RWPE1 (cell line): ENCODE data around the gene C11orf91.

ENCODE experiments used
- CTCF ChIA-PET: fragments of 350-600 bp; sonication (Branson Sonifier 250); formaldehyde crosslinking; extraction: SDS; loops from one replicate; lab custom pipeline; 2021; lab: Yijun Ruan, JAX
- POLR2A ChIA-PET: fragments of 400-600 bp; formaldehyde crosslinking; extraction: SDS; loops from one replicate; lab custom pipeline; 2020; ENCODE audit warnings: antibody characterized with exemption; ENCODE audit not compliant: low non-redundant PET; lab: Yijun Ruan, JAX
- DNase-seq: peaks from one replicate; pipeline ENCODE4 v3.0.0; 2012; ENCODE audit warnings: low spot score
- H3K27ac ChIP-seq: fragments of 450-650 bp; 2 replicates; pipeline ENCODE4 v1.5.1; 2017
- CTCF ChIP-seq: fragments of 450-650 bp; conservative IDR thresholded peaks from 2 replicates; pipeline ENCODE4 v1.5.1; 2017; ENCODE audit warnings: low read depth, mild to moderate bottlenecking

C11orf91 gene

GRCh38 chr11:33704240-33705002, 3.8 kb upstream of the C11orf91 start:
- ChIA-PET CTCF (no interaction called here), POLR2A (no interaction called here)
- no peak for TF ChIP-seq CTCF
- DNase-seq, result no peak
- peak overlapping the region; percentile 85 for H3K27ac ChIP-seq

GRCh38 chr11:33703788-33704187, 3.2 kb upstream of the C11orf91 start:
- TF ChIP-seq CTCF, result no peak
- no peak for DNase-seq
- POLR2A ChIA-PET, result no interaction called here
- H3K27ac ChIP-seq, result peak overlapping the region; percentile 85
- CTCF ChIA-PET, result no interaction called here

- CTCF ChIA-PET, result no interaction called here
- TF ChIP-seq CTCF, result no peak
- POLR2A ChIA-PET, result no interaction called here
- DNase-seq, result no peak
- peak overlapping the region; percentile 85 for H3K27ac ChIP-seq
Observed at GRCh38 chr11:33703234-33703633, 2.6 kb upstream of the C11orf91 start.

DNA sequence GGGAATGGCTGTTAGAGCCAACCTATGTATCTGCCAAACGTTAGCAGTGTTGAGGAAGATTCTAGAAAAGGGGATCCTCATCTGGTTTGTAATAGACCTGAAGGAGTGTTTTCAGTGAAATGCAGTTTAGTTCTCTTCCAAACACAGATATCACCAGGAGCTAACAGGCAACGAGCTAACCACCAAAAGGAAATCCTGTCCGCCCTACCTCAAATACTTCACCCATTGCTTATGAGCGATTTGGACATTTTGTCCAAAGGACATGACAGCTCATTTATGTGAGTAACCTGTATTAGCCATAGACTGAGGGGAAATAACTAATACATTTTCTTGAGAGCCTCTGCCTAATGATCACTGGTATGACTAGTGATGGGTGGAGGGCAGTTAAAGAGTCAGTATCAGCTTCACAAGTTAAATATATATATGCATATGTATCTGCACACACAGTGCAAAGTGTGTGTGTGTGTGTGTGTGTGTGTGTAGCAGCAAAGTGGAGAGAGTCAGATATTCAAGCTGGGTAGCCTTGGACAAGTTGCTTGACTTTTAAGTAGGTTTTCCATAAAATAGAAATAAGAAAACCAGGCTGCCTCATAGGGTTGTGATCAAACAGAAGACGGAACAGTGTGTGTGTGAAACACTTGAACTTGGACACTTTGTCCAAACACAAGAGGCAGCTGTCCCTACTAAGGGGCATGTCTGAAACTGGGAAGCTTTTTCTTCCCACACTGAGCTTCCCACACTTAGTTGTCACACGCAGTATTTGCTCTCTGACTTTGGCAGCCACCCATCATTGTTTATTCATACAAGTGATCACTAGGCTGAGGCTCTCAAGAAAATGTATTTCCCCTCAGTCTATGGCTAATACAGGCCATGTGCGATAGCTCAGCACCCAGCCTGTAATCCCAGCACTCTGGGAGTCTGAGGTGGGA, 940 bp upstream of the C11orf91 start:
- H3K27ac ChIP-seq, result peak overlapping the region; percentile 90
- CTCF ChIA-PET, result interaction anchor here (0.6 to 0.7 kb wide), 4 partner anchors 41 to 823 kb away, joined by 3 to 4 read pairs (median 4); partner anchors contain the start of gene QSER1
- POLR2A ChIA-PET, result no interaction called here
- no peak for DNase-seq
- TF ChIP-seq CTCF, result no peak

GRCh38 chr11:33700063-33700501, 544 bp downstream of the C11orf91 start:
- CTCF ChIA-PET, result interaction anchor here (0.6 kb wide), 2 partner anchors 216 to 282 kb away, joined by 3 read pairs; no protein-coding TSS in a partner anchor
- DNase-seq, result no peak
- no peak for TF ChIP-seq CTCF
- POLR2A ChIA-PET, result no interaction called here
- peak overlapping the region; percentile 90 for H3K27ac ChIP-seq

GRCh38 chr11:33699515-33700062, 1.0 kb downstream of the C11orf91 start:
- TF ChIP-seq CTCF, result no peak

More at GRCh38 chr11:33699515-33700062, 1.0 kb downstream of the C11orf91 start:
- POLR2A ChIA-PET, result no interaction called here
- DNase-seq, result no peak
- H3K27ac ChIP-seq, result peak overlapping the region; percentile 90
- CTCF ChIA-PET, result interaction anchor here (0.6 kb wide), 1 partner anchor 282 kb away, joined by 3 read pairs; no protein-coding TSS in a partner anchor
